A673 (cell line): ENCODE measurements around the gene HCLS1.

Experiments used
- CTCF ChIP-seq: fragments of 300-800, 200-600 bp; sonication (generic); conservative IDR thresholded peaks from 2 replicates; pipeline ENCODE4 v1.5.1; 2017; ENCODE audit warnings: low read depth, mild to moderate bottlenecking, antibody characterized with exemption, low read length, moderate library complexity, mixed read lengths
- EZH2 ChIP-seq: fragments of 200-600 bp; sonication (generic); IDR thresholded peaks from 2 replicates; pipeline ENCODE4 v1.6.1; 2017; ENCODE audit warnings: borderline replicate concordance, low read depth, mild to moderate bottlenecking, mixed read lengths, antibody characterized with exemption, low read length; ENCODE audit not compliant: poor library complexity, severe bottlenecking

- no peak for TF ChIP-seq CTCF
- no peak for TF ChIP-seq EZH2
Measured at GRCh38 chr3:121660356-121661171, at the start of gene HCLS1.
